Uterine smooth muscle cell (primary cell): ENCODE measurements around the gene IRF7. TPM values are rescaled to one million over a fixed set of nuclear protein-coding genes. Genes with fewer than 3 reads are reported as not detected.

Source experiments
- total RNA-seq: library from RNA; depleted of rRNA; stranded (reverse); fragments of >200 nt; gene quantifications from 2 replicates; pipeline ENCODE4 v1.2.3, GENCODE V29; 2014

IRF7 gene
- total RNA-seq: 4.5 and 7.4 TPM in 2 replicates

GRCh38 chr11:615504-616319 is at the start of gene IRF7:
IRF7 (minus strand) TSS chr11:615950; CDS start chr11:615364, 586 bp downstream.

DNA sequence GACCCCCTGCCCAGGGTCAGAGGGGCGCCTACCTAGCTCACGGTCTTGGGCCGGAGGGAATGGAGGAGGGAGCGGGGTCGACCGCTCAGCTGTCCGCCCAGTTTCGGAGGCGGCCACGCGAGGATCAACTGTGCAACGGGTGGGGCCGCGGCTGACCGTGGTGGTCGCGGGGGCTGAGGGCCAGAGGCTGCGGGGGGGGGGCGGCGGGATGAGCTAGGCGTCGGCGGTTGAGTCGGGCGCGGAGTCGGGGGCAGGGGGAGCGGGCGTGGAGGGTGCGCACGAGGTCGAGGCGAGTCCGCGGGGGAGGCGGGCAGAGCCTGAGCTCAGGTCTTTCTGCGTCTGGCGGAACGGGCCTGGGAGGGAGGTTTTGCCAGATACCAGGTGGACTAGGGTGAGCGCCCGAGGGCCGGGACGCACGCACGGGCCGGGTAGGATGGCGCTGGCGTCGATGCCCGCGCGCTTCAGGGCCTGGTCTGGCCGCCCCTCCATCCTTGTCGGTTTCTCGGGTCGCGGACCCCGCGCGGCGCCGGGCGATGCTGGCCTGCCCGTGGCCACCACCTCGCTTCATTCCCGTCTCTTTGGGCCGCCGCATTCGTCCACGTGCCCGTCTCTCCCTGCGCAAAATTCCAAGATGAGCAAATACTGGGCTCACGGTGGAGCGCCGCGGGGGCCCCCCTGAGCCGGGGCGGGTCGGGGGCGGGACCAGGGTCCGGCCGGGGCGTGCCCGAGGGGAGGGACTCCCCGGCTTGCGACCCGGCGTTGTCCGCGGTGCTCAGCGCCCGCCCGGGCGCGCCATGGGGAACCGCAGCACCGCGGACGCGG is 21.0 kb upstream of the IRF7 start, which contains the start of gene DRD4:
Gene DRD4 (plus strand): TSS at position 759 of the 822 bp plus-strand sequence. CDS start 36 bp downstream, at position 795.

GRCh38 chr11:626475-627307 is 10.9 kb upstream of the IRF7 start, which contains the start of gene SCT:
SCT (minus strand) TSS chr11:627181; CDS start chr11:627143, 38 bp downstream.

GRCh38 chr11:624705-625635 is 9.2 kb upstream of the IRF7 start, which contains the start of gene CDHR5:
CDHR5 (minus strand) TSS chr11:624955; CDS start chr11:624902, 53 bp downstream.

DNA sequence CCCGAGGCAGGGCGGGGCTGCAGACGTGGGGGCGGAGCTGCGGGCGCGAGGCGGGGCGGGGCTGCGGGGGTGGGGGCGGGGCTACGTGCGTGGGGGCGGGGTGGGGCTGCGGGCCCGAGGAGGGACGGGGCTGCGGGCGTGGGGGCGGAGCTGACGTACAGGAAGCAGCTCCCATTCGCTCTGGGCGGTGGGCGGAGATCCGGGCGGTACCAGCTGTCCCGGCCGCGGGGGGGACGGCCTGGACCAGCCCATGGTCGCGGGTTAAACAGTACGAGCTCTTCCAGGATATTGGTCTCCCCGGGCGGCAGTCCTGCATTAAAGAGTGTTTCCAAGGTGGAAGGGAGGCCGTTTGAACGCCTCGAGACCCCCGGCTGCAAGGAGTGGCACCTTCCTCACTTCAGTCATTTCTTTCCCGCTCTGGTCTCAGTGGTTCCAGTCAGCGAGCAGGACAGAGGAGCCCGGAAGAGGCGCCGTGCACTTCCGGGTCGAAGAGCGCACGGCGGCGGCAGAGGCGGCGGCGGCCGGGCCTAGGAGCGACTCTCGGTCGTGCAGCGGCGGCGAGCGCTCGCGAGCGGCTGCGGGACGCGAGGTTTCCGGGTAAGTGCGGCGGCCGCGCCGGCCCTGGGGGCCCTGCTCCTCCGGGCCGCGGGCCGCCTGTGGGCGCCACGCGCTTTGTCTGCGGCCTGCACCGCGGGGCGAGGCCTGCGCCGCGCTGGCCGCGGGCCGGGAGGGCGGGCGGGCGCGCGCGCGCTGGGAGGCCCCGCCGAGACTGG is 39.6 kb downstream of the IRF7 start, which contains the start of gene PHRF1:
Gene PHRF1 (plus strand): TSS at position 475 of the 773 bp plus-strand sequence. CDS start 5,043 bp downstream, outside the sequence.

Other genes with a start within 250 kb of the IRF7 start
- gene B4GALNT4, start 246.5 kb downstream of the IRF7 start, total RNA-seq: 1.00 and 1.8 TPM in 2 replicates
- 0.66 and 0.87 TPM in 2 replicates for gene PKP3, start 221.7 kb downstream of the IRF7 start, total RNA-seq
- gene SIGIRR, start 201.0 kb downstream of the IRF7 start, total RNA-seq: 6.0 and 8.2 TPM in 2 replicates
- not detected in 2 replicates for gene ANO9, start 173.9 kb downstream of the IRF7 start, total RNA-seq
- gene PTDSS2, start 165.7 kb downstream of the IRF7 start, total RNA-seq: 46.3 and 58.1 TPM in 2 replicates
- gene RNH1, start 108.7 kb downstream of the IRF7 start, total RNA-seq: 402 and 468 TPM in 2 replicates
- gene HRAS, start 80.4 kb downstream of the IRF7 start, total RNA-seq: 51.5 and 91.3 TPM in 2 replicates
- 0.62 and 0.77 TPM in 2 replicates for gene LRRC56, start 78.4 kb downstream of the IRF7 start, total RNA-seq
- 0.11 and 0.62 TPM in 2 replicates for gene LMNTD2, start 55.2 kb downstream of the IRF7 start, total RNA-seq
- 4.3 and 6.7 TPM in 2 replicates for gene RASSF7, start 55.0 kb downstream of the IRF7 start, total RNA-seq
- gene PHRF1, start 39.5 kb downstream of the IRF7 start, total RNA-seq: 33.1 and 38.7 TPM in 2 replicates
- not detected in 2 replicates for gene CDHR5, start 9.0 kb upstream of the IRF7 start, total RNA-seq
- not detected in 2 replicates for gene SCT, start 11.2 kb upstream of the IRF7 start, total RNA-seq
- gene DRD4, start 21.3 kb upstream of the IRF7 start, total RNA-seq: 0.11 TPM in 1 of 2 replicates, not detected in the other
- 19.9 and 31.0 TPM in 2 replicates for gene DEAF1, start 79.3 kb upstream of the IRF7 start, total RNA-seq
- gene TMEM80, start 79.9 kb upstream of the IRF7 start, total RNA-seq: 9.9 and 10.5 TPM in 2 replicates
- gene EPS8L2, start 90.3 kb upstream of the IRF7 start, total RNA-seq: 28.1 and 39.4 TPM in 2 replicates
- gene TALDO1, start 131.5 kb upstream of the IRF7 start, total RNA-seq: 117 and 152 TPM in 2 replicates
- gene GATD1, start 161.5 kb upstream of the IRF7 start, total RNA-seq: 28.3 and 31.2 TPM in 2 replicates
- gene CEND1, start 174.1 kb upstream of the IRF7 start, total RNA-seq: 1.00 TPM in 2 replicates
- 14.0 and 23.4 TPM in 2 replicates for gene SLC25A22, start 182.3 kb upstream of the IRF7 start, total RNA-seq
- 11.0 and 11.4 TPM in 2 replicates for gene PIDD1, start 189.3 kb upstream of the IRF7 start, total RNA-seq
- gene RPLP2, start 194.0 kb upstream of the IRF7 start, total RNA-seq: 143 and 152 TPM in 2 replicates
- gene PNPLA2, start 203.0 kb upstream of the IRF7 start, total RNA-seq: 19.1 and 24.9 TPM in 2 replicates
- gene CRACR2B, start 212.0 kb upstream of the IRF7 start, total RNA-seq: 1.00 and 1.9 TPM in 2 replicates
- 655 and 749 TPM in 2 replicates for gene CD151, start 217.0 kb upstream of the IRF7 start, total RNA-seq
- gene POLR2L, start 226.6 kb upstream of the IRF7 start, total RNA-seq: 54.9 and 64.4 TPM in 2 replicates
- gene TSPAN4, start 226.9 kb upstream of the IRF7 start, total RNA-seq: 133 and 160 TPM in 2 replicates